Stomach (tissue), 9 donors: ENCODE data around the gene SDC3. TPM values are rescaled to one million over a fixed set of nuclear protein-coding genes. Genes with fewer than 3 reads are reported as not detected.

ENCODE experiments used
- DNase-seq, 2 donors: peaks; one replicate each; pipeline versions ENCODE4 v3.0.0 to v3.0.0-alpha.2; 2013 to 2019
- H3K27ac ChIP-seq, 5 donors: fragments of 200-600 bp in 4 of 5; sonication (generic) in 4 of 5; one replicate each; pipeline ENCODE4 v1.5.1; 2013 to 2019; ENCODE audit warnings: mild to moderate bottlenecking in 1 of 5, moderate library complexity in 1 of 5
- H3K27me3 ChIP-seq, 3 donors: fragments of 200-600 bp; sonication (generic); one replicate each; pipeline ENCODE4 v1.5.1; 2017 to 2019; ENCODE audit warnings: mixed run types in 1 of 3
- H3K36me3 ChIP-seq, 4 donors: fragments of 200-600 bp; sonication (generic); 1 replicate in 3 of 4; 2 replicates in 1 of 4; pipeline ENCODE4 v1.5.1; 2016 to 2019
- H3K4me1 ChIP-seq, 4 donors: fragments of 200-600 bp; sonication (generic); one replicate each; pipeline ENCODE4 v1.5.1; 2016 to 2019
- H3K4me3 ChIP-seq, 4 donors: fragments of 200-600 bp; sonication (generic) in 3 of 4; one replicate each; pipeline ENCODE4 v1.5.1; 2016 to 2019; ENCODE audit warnings: mild to moderate bottlenecking in 1 of 4
- H3K9me3 ChIP-seq, 4 donors: fragments of 200-600 bp; sonication (generic); one replicate each; pipeline ENCODE4 v1.5.1; 2016 to 2019
- CTCF ChIP-seq, 7 experiments: fragments of 450-650 bp in 4 of 7; fragments of 200-600 bp in 3 of 7; sonication (generic) in 3 of 7; IDR thresholded peaks; one replicate each; pipeline ENCODE4 v1.5.1; 2016 to 2019; ENCODE audit warnings: antibody characterized with exemption in 7 of 7, control low read depth in 2 of 7, mild to moderate bottlenecking in 1 of 7
- EP300 ChIP-seq: sonication (generic); formaldehyde crosslinking; IDR thresholded peaks from one replicate; pipeline ENCODE4 v1.6.1; 2017; ENCODE audit warnings: antibody characterized with exemption
- POLR2A ChIP-seq, 4 donors: fragments of 450-650 bp; IDR thresholded peaks; one replicate each; pipeline ENCODE4 v1.6.1; 2016; ENCODE audit warnings: antibody characterized with exemption in 4 of 4, control low read depth in 2 of 4, mild to moderate bottlenecking in 1 of 4, moderate library complexity in 1 of 4
- POLR2AphosphoS5 ChIP-seq, 3 donors: sonication (generic); formaldehyde crosslinking; IDR thresholded peaks; one replicate each; pipeline ENCODE4 v1.6.1; 2016; ENCODE audit warnings: antibody characterized with exemption in 3 of 3
- WGBS, 5 donors: extraction: QIAGEN DNeasy Blood & Tissue Kit in 3 of 5; methylation state at CpG; one replicate each; pipeline versions ENCODE4 v1.1.5 to v1.1.7; 2013 to 2018; 5-methylcytosine and 5-hydroxymethylcytosine counted together
- intact Hi-C: fragments of 100-400 bp; cut with DNase I; formaldehyde crosslinking; loops from one replicate; pipeline ENCODE4 v1.15.1; 2023; ENCODE audit warnings: low total_unique reads
- polyA plus RNA-seq, 3 donors: library from polyadenylated mRNA; stranded (reverse); fragments of 200-250 nt; gene quantifications; one replicate each; pipeline ENCODE4 v1.2.3, GENCODE V29; 2013
- total RNA-seq, 5 donors: library from RNA; depleted of rRNA; stranded (reverse); fragments of >200 nt; gene quantifications; one replicate each; pipeline versions ENCODE4 v1.1.0 to v1.2.3, GENCODE V29; 2014 to 2016
- donor health status: healthy with polysubstance abuse.
- donor health status: Bipolar disorder and iron deficiency.
- donor health status: healthy.

The SDC3 gene
- total and polyA plus RNA-seq, 8 donors: 0.58 to 47.2 (median 15.2) TPM

- H3K4me1 ChIP-seq: peaks cover 15 to 58% (median 38%) of the 10 kb centered on the region in 4 donors
- peak; percentile 37 to 83 for DNase-seq
- H3K36me3 ChIP-seq: peaks cover 21 to 47% (median 35%) of the 10 kb centered on the region in 4 donors
- TF ChIP-seq EP300 (peak; percentile 29), POLR2A (IDR thresholded peaks at IDR 0.05) (no peak), POLR2AphosphoS5 (IDR thresholded peaks at IDR 0.05) (peak in 1 of 3 donors; percentile 58), CTCF (IDR thresholded peaks at IDR 0.05) (no peak)
- H3K9me3 ChIP-seq: peaks cover 7 to 8% (median 7%) of the 10 kb centered on the region in 4 donors
- WGBS, 5 donors: 54 to 72% (median 69%) methylated on average over 10 of the region's 10 CpGs
- no peaks in the 10 kb centered on the region for H3K27me3 ChIP-seq
- intact Hi-C loops: no loop called here
- H3K4me3 ChIP-seq: no peak overlapping the region
- H3K27ac ChIP-seq: peak overlapping the region in 4 of 5 donors; percentile 62 to 89 (median 74)
Measured at GRCh38 chr1:30877205-30877912, 31.2 kb downstream of the SDC3 start.

GRCh38 chr1:30876451-30877204, 31.9 kb downstream of the SDC3 start:
- Histone ChIP-seq H3K36me3 (peaks cover 21 to 54% (median 43%) of the 10 kb centered on the region in 4 donors), H3K27me3 (no peaks in the 10 kb centered on the region), H3K4me1 (peaks cover 15 to 52% (median 34%) of the 10 kb centered on the region in 4 donors), H3K4me3 (no peak overlapping the region), H3K27ac (peak overlapping the region in 4 of 5 donors; percentile 62 to 89 (median 74)), H3K9me3 (peaks cover 7 to 8% (median 7%) of the 10 kb centered on the region in 4 donors)
- TF ChIP-seq CTCF (IDR thresholded peaks at IDR 0.05) (no peak), EP300 (no peak), POLR2AphosphoS5 (IDR thresholded peaks at IDR 0.05) (no peak), POLR2A (IDR thresholded peaks at IDR 0.05) (no peak)
- DNase-seq: no peak
- intact Hi-C loops: no loop called here
- 92 to 97% (median 95%) methylated on average over 18 to 25 of the region's 25 CpGs for WGBS, 5 donors

- Histone ChIP-seq H3K36me3 (peaks cover 21 to 60% (median 44%) of the 10 kb centered on the region in 4 donors), H3K27ac (peak overlapping the region in 1 of 5 donors; percentile 89), H3K27me3 (no peaks in the 10 kb centered on the region), H3K4me3 (no peak overlapping the region), H3K4me1 (peaks cover 15 to 45% (median 31%) of the 10 kb centered on the region in 4 donors), H3K9me3 (peaks cover 7 to 8% (median 7%) of the 10 kb centered on the region in 4 donors)
- intact Hi-C loops: no loop called here
- TF ChIP-seq CTCF (IDR thresholded peaks at IDR 0.05) (no peak), POLR2A (IDR thresholded peaks at IDR 0.05) (no peak), EP300 (no peak), POLR2AphosphoS5 (IDR thresholded peaks at IDR 0.05) (no peak)
- no peak for DNase-seq
- WGBS, 5 donors: 84 to 91% (median 88%) methylated on average over 11 of the region's 11 CpGs
Measured at GRCh38 chr1:30875916-30876315, 32.6 kb downstream of the SDC3 start.

- Histone ChIP-seq H3K4me3 (no peak overlapping the region), H3K27ac (no peak overlapping the region), H3K9me3 (peaks cover 7 to 8% (median 7%) of the 10 kb centered on the region in 4 donors), H3K4me1 (peaks cover 15 to 38% (median 28%) of the 10 kb centered on the region in 4 donors), H3K27me3 (no peaks in the 10 kb centered on the region), H3K36me3 (peaks cover 21 to 60% (median 44%) of the 10 kb centered on the region in 4 donors)
- intact Hi-C loops: no loop called here
- no peak for TF ChIP-seq CTCF (IDR thresholded peaks at IDR 0.05)
- TF ChIP-seq EP300: no peak
- TF ChIP-seq POLR2AphosphoS5 (IDR thresholded peaks at IDR 0.05): no peak
- TF ChIP-seq POLR2A (IDR thresholded peaks at IDR 0.05): no peak
- DNase-seq: no peak
- 75 to 89% (median 86%) methylated on average over 5 to 6 of the region's 6 CpGs for WGBS, 5 donors
Measured at GRCh38 chr1:30875197-30875596, 33.4 kb downstream of the SDC3 start.
